AG10803 (cell line): ENCODE results near the gene ME1.

ENCODE experiments used
- DNase-seq: peaks from one replicate; pipeline ENCODE4 v3.0.0; 2010; ENCODE audit warnings: low read depth
- H3K4me3 ChIP-seq: 2 replicates; pipeline ENCODE4 v1.5.1; 2011; ENCODE audit warnings: mild to moderate bottlenecking, low read length, control low read depth
- TF ChIP-seq, protein P1 (sequence below): conservative IDR thresholded peaks from 2 replicates; pipeline ENCODE4 v1.5.1; 2011; ENCODE audit warnings: mild to moderate bottlenecking, low read length, control low read depth, inconsistent platforms

The ME1 gene

DNA sequence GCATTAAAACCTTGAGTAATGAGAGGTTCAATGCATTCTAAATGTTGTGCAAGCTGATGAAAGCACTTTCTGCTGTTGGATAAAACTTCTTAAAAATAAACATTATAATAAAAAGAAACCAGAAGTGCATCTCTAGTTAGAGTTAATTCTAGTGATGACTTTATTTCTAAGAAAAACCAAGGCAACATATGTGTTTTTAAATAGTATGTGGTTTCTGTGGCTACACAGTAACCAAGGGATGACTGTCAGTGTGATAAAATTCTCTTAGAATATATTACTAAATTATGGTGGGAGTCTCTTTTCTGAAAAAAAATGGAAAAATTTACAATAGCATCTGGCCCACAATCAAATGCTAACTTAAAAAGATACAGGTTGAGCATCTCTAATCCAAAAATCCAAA lies 117.0 kb downstream of the ME1 start:
- H3K4me3 ChIP-seq, result no peak overlapping the region
- TF ChIP-seq, protein P1, sequence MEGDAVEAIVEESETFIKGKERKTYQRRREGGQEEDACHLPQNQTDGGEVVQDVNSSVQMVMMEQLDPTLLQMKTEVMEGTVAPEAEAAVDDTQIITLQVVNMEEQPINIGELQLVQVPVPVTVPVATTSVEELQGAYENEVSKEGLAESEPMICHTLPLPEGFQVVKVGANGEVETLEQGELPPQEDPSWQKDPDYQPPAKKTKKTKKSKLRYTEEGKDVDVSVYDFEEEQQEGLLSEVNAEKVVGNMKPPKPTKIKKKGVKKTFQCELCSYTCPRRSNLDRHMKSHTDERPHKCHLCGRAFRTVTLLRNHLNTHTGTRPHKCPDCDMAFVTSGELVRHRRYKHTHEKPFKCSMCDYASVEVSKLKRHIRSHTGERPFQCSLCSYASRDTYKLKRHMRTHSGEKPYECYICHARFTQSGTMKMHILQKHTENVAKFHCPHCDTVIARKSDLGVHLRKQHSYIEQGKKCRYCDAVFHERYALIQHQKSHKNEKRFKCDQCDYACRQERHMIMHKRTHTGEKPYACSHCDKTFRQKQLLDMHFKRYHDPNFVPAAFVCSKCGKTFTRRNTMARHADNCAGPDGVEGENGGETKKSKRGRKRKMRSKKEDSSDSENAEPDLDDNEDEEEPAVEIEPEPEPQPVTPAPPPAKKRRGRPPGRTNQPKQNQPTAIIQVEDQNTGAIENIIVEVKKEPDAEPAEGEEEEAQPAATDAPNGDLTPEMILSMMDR, result no peak
- DNase-seq, result peak; percentile 24

DNA sequence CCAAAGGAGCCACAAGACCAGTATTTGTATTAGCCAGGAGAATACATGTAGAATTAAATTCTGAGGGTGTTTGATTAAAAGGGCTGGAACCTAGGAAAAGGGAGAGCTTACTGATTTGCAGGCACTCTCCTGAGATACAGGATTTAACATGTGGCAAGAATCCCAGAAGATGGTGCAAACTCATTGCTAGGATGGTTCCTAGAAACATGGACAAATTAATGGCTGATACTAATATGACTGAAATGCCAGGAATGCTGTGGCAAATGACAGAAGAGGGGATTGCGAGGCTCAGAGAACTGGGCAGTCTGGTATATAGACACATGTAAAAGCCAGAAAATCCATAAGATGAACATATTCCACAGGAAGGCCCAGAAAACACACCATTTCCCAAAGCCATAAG lies 119.6 kb downstream of the ME1 start:
- TF ChIP-seq, protein P1, result no peak
- no peak overlapping the region for H3K4me3 ChIP-seq
- DNase-seq, result peak; percentile 91

DNA sequence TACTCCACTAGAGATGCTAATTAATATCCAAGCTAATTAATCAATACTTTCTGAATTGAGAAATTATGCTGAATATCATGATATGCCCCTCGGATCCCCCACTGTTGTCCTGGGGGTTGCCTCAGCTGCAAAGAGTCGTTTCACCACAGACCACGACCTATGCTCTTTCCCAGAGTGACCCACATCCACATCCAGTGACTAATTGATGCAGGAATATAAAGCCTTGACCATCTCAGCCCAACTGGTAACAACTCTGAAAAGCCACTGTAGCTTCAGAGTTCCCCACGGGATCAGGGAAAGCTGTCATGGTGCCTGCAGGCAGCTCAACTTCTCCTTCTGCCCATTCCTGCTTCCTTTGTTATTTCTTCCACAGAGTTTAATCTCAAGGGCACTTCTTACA lies 120.8 kb downstream of the ME1 start:
- TF ChIP-seq, protein P1, result no peak
- H3K4me3 ChIP-seq, result no peak overlapping the region

DNA sequence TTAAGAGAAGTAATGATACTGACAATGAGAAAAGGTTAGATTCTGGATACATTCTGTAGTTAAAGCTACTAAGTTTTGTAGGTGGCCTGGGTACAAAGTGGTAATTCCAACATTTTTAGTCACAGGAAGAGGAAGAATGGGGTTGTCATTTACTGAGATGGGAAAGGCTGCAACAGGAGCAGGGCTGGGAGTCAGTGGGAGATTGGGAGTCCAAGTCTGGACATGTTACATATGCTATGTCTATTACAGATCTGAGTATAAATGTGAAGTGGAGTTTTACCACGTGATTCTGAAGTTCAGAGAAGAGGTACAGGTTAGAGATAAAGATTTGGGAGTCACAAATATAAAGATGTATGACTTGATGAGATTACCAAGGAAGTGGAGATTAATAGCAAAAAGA lies 121.5 kb downstream of the ME1 start:
- TF ChIP-seq, protein P1, result no peak
- peak; percentile 4 for DNase-seq

More for the DNA sequence above, 120.8 kb downstream of the ME1 start:
- DNase-seq, result no peak

DNA sequence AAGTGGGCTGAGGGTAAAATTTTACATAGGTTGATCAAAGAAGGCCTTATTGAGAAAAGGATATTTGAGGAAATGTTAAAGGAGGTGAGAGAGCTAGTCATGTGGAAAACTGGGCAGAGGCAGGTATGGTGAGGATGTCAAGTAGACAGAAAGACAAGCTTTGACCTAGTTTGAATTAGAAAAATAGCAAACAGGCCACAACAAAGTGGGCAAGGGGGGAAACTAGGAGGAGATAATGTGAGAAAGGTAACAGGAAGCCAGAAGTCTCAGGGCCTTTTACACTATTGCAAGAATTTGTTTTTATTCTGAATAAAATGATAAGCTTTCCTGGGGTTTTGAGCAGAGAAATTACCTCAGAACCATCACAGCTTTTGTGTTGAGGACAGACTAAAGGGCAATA lies 122.0 kb downstream of the ME1 start:
- no peak overlapping the region for H3K4me3 ChIP-seq
- no peak for DNase-seq
- TF ChIP-seq, protein P1, result no peak

More for the DNA sequence above, 121.5 kb downstream of the ME1 start:
- no peak overlapping the region for H3K4me3 ChIP-seq

DNA sequence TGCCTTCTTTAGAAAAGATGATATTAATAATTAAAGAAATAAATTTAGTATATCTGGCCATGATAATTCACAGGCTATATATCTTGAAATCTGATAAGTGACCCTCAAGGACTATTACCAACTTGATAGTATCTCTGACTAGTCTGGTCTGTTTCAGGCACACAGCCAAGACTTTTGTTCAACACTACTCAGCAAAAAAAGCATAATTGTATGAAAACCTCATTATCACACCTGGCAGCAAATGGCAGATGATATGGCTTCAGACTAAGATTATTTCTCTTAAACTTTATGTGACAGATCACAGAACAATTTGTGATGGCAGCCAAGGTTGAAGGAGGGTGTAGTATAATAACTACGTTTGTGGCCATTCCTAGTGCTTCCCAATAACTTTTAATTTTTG lies 123.0 kb downstream of the ME1 start:
- no peak overlapping the region for H3K4me3 ChIP-seq
- no peak for DNase-seq
- TF ChIP-seq, protein P1, result no peak

DNA sequence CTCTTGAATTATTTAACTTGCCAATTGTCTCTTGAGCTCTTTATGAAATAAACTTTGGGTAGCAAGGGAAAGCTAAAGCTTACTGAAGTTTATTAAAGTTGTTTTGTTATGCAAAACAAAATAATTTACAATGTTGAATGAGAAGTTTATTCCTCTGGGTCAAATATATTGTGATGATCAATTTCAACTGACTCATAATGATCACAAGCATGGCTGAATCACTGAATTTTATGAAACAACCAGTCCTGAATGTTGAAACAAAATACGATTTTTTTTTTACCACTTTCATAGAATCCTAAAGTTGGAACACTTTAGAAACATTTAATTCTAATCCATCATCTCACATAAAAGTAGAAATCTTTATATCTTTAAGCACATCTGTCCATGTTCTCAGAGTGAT lies 127.4 kb downstream of the ME1 start:
- TF ChIP-seq, protein P1, result no peak
- no peak for DNase-seq
- no peak overlapping the region for H3K4me3 ChIP-seq
